ENCODE data around the gene CLPTM1.
A peak's percentile ranks its signal among the peaks of the same experiment; 100 is the strongest.

Gene CLPTM1

GRCh38 chr19:44943801-44944249 is 11.4 kb upstream of the CLPTM1 start:
- H3K79me1 ChIP-seq (replicated peaks; ENCODE audit: low read length, poor library complexity, severe bottlenecking), result no peaks in the 10 kb centered on the region
- H3K36me3 ChIP-seq (ENCODE audit: control insufficient read depth in 1 of 2, insufficient read depth in 2 of 2, low read depth in 1 of 2, low read length in 2 of 2), result no peaks in the 10 kb centered on the region
- no peak overlapping the region for H2BK5ac ChIP-seq (ENCODE audit: low read depth, low read length, poor library complexity, severe bottlenecking)
- no peak overlapping the region for H3K4me3 ChIP-seq (ENCODE audit: insufficient read depth in 1 of 2, low read depth in 1 of 2, low read length in 2 of 2)
- no peak overlapping the region for H3K4me2 ChIP-seq (ENCODE audit: low read length, poor library complexity, severe bottlenecking)
- no peak overlapping the region for H2BK12ac ChIP-seq (ENCODE audit: low read length in 2 of 2)
- 92% methylated on average over 10 of the region's 10 CpGs for WGBS
- H3K9ac ChIP-seq (ENCODE audit: low read length), result no peak overlapping the region
- H3K4me1 ChIP-seq (ENCODE audit: control insufficient read depth, insufficient read depth, low read depth, low read length), result peaks cover 3% of the 10 kb centered on the region
- H3K23ac ChIP-seq (ENCODE audit: low read length in 2 of 2), result no peak overlapping the region
- H3K18ac ChIP-seq (ENCODE audit: low read depth in 1 of 2, low read length in 2 of 2), result peak overlapping the region in 1 of 2 experiments; percentile 21
- H2BK15ac ChIP-seq (ENCODE audit: low read depth, poor library complexity, severe bottlenecking), result no peak overlapping the region
- H3K4ac ChIP-seq (ENCODE audit: low read depth in 1 of 2, low read length in 2 of 2), result no peak overlapping the region
- no peak overlapping the region for H3K27ac ChIP-seq (ENCODE audit: low read length, poor library complexity, severe bottlenecking)
- no peak overlapping the region for H4K91ac ChIP-seq (ENCODE audit: low read length)
- no peak overlapping the region for H2AFZ ChIP-seq (ENCODE audit: low read depth, low read length)
- H3K27me3 ChIP-seq (ENCODE audit: control insufficient read depth in 1 of 2, insufficient read depth in 1 of 2, low read length in 2 of 2), result no peaks in the 10 kb centered on the region
- no peaks in the 10 kb centered on the region for H3K9me3 ChIP-seq (ENCODE audit: control insufficient read depth, low read length)
- no peak overlapping the region for H4K8ac ChIP-seq (ENCODE audit: low read length)
- DNase-seq, result no peak
- H3K14ac ChIP-seq (ENCODE audit: low read length in 2 of 2), result no peak overlapping the region
- no peak overlapping the region for H2AK5ac ChIP-seq (ENCODE audit: low read length, severe bottlenecking)
- no peak overlapping the region for H2BK120ac ChIP-seq (ENCODE audit: low read depth, low read length)

DNA sequence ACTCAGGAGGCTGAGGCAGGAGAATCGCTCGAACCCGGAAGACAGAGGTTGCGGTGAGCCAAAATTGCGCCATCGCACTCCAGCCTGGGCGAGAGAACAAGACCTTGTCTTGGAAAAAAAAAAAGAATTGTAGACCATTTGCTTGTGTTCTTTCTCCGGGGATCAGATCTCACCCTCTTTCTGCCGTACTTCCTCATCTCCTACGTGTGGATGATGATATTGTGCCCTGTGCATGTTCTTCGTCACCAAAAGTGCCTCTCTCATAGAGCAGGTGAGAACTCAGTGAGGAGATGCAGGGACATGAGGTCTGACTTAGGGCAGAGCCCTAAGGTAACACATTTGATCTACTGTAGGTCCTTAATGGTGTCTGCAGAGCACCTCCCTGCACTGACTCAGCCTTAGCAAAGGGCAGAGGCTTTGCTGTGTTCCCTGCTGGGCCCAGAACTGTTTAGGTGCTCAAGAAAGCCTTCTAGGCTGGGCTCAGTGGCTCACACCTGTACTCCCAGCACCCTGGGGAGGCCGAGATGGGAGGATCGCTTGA is 8.1 kb upstream of the CLPTM1 start:
- 94% methylated on average over 13 of the region's 13 CpGs for WGBS
- H2BK5ac ChIP-seq (ENCODE audit: low read depth, low read length, poor library complexity, severe bottlenecking), result no peak overlapping the region
- no peaks in the 10 kb centered on the region for H3K9me3 ChIP-seq (ENCODE audit: control insufficient read depth, low read length)
- no peak overlapping the region for H3K4ac ChIP-seq (ENCODE audit: low read depth in 1 of 2, low read length in 2 of 2)
- H3K27ac ChIP-seq (ENCODE audit: low read length, poor library complexity, severe bottlenecking), result no peak overlapping the region
- H3K9ac ChIP-seq (ENCODE audit: low read length), result no peak overlapping the region
- H3K18ac ChIP-seq (ENCODE audit: low read depth in 1 of 2, low read length in 2 of 2), result no peak overlapping the region
- DNase-seq, result no peak
- peak overlapping the region in 1 of 2 experiments; percentile 15 for H2BK12ac ChIP-seq (ENCODE audit: low read length in 2 of 2)
- peaks cover 4% of the 10 kb centered on the region for H3K4me1 ChIP-seq (ENCODE audit: control insufficient read depth, insufficient read depth, low read depth, low read length)
- no peak overlapping the region for H3K4me3 ChIP-seq (ENCODE audit: insufficient read depth in 1 of 2, low read depth in 1 of 2, low read length in 2 of 2)
- no peak overlapping the region for H4K8ac ChIP-seq (ENCODE audit: low read length)
- no peak overlapping the region for H3K23ac ChIP-seq (ENCODE audit: low read length in 2 of 2)
- no peak overlapping the region for H2BK120ac ChIP-seq (ENCODE audit: low read depth, low read length)
- H3K4me2 ChIP-seq (ENCODE audit: low read length, poor library complexity, severe bottlenecking), result no peak overlapping the region
- H3K14ac ChIP-seq (ENCODE audit: low read length in 2 of 2), result no peak overlapping the region
- H2BK15ac ChIP-seq (ENCODE audit: low read depth, poor library complexity, severe bottlenecking), result no peak overlapping the region
- no peak overlapping the region for H4K91ac ChIP-seq (ENCODE audit: low read length)
- peaks cover 5% of the 10 kb centered on the region for H3K79me1 ChIP-seq (replicated peaks; ENCODE audit: low read length, poor library complexity, severe bottlenecking)
- H2AK5ac ChIP-seq (ENCODE audit: low read length, severe bottlenecking), result no peak overlapping the region
- H2AFZ ChIP-seq (ENCODE audit: low read depth, low read length), result no peak overlapping the region
- peaks cover 4 to 14% of the 10 kb centered on the region in 2 experiments for H3K36me3 ChIP-seq (ENCODE audit: control insufficient read depth in 1 of 2, insufficient read depth in 2 of 2, low read depth in 1 of 2, low read length in 2 of 2)
- no peaks in the 10 kb centered on the region for H3K27me3 ChIP-seq (ENCODE audit: control insufficient read depth in 1 of 2, insufficient read depth in 1 of 2, low read length in 2 of 2)

- no peak overlapping the region for H3K14ac ChIP-seq (ENCODE audit: low read length in 2 of 2)
- H4K91ac ChIP-seq (ENCODE audit: low read length), result peak overlapping the region; percentile 11
- peaks cover 4 to 15% of the 10 kb centered on the region in 2 experiments for H3K36me3 ChIP-seq (ENCODE audit: control insufficient read depth in 1 of 2, insufficient read depth in 2 of 2, low read depth in 1 of 2, low read length in 2 of 2)
- H3K27ac ChIP-seq (ENCODE audit: low read length, poor library complexity, severe bottlenecking), result no peak overlapping the region
- H2BK12ac ChIP-seq (ENCODE audit: low read length in 2 of 2), result no peak overlapping the region
- no peak overlapping the region for H2AFZ ChIP-seq (ENCODE audit: low read depth, low read length)
- H3K4me2 ChIP-seq (ENCODE audit: low read length, poor library complexity, severe bottlenecking), result no peak overlapping the region
- no peak overlapping the region for H3K9ac ChIP-seq (ENCODE audit: low read length)
- H3K18ac ChIP-seq (ENCODE audit: low read depth in 1 of 2, low read length in 2 of 2), result no peak overlapping the region
- no peak overlapping the region for H3K23ac ChIP-seq (ENCODE audit: low read length in 2 of 2)
- H4K8ac ChIP-seq (ENCODE audit: low read length), result no peak overlapping the region
- DNase-seq, result no peak
- H3K4ac ChIP-seq (ENCODE audit: low read depth in 1 of 2, low read length in 2 of 2), result no peak overlapping the region
- peaks cover 5% of the 10 kb centered on the region for H3K79me1 ChIP-seq (replicated peaks; ENCODE audit: low read length, poor library complexity, severe bottlenecking)
- H2BK5ac ChIP-seq (ENCODE audit: low read depth, low read length, poor library complexity, severe bottlenecking), result no peak overlapping the region
- H3K27me3 ChIP-seq (ENCODE audit: control insufficient read depth in 1 of 2, insufficient read depth in 1 of 2, low read length in 2 of 2), result no peaks in the 10 kb centered on the region
- H2BK15ac ChIP-seq (ENCODE audit: low read depth, poor library complexity, severe bottlenecking), result no peak overlapping the region
- H2BK120ac ChIP-seq (ENCODE audit: low read depth, low read length), result no peak overlapping the region
- H2AK5ac ChIP-seq (ENCODE audit: low read length, severe bottlenecking), result no peak overlapping the region
- H3K4me3 ChIP-seq (ENCODE audit: insufficient read depth in 1 of 2, low read depth in 1 of 2, low read length in 2 of 2), result no peak overlapping the region
- H3K4me1 ChIP-seq (ENCODE audit: control insufficient read depth, insufficient read depth, low read depth, low read length), result peaks cover 1% of the 10 kb centered on the region
- WGBS, result 78% methylated on average over 2 of the region's 5 CpGs
- H3K9me3 ChIP-seq (ENCODE audit: control insufficient read depth, low read length), result no peaks in the 10 kb centered on the region
These were observed 6.9 kb upstream of the CLPTM1 start for GRCh38 chr19:44948237-44948636.

DNA sequence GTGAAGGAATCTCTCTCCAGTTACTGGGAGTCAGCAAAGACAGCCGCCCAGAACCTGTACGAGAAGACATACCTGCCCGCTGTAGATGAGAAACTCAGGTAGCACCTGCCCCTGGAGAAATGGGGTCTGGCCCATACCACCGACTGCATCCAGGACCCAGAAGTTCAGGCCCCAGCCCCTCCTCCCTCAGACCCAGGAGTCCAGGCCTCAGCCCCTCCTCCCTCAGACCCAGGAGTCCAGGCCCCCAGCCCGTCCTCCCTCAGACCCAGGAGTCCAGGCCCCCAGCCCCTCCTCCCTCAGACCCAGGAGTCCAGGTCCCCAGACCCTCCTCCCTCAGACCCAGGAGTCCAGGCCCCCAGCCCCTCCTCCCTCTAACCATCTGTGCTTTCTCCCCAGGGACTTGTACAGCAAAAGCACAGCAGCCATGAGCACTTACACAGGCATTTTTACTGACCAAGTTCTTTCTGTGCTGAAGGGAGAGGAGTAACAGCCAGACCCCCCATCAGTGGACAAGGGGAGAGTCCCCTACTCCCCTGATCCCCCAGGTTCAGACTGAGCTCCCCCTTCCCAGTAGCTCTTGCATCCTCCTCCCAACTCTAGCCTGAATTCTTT is 6.3 kb upstream of the CLPTM1 start:
- Histone ChIP-seq H3K18ac (ENCODE audit: low read depth in 1 of 2, low read length in 2 of 2) (no peak overlapping the region), H3K23ac (ENCODE audit: low read length in 2 of 2) (no peak overlapping the region), H4K91ac (ENCODE audit: low read length) (no peak overlapping the region), H2AK5ac (ENCODE audit: low read length, severe bottlenecking) (no peak overlapping the region), H3K4me2 (ENCODE audit: low read length, poor library complexity, severe bottlenecking) (no peak overlapping the region), H2BK12ac (ENCODE audit: low read length in 2 of 2) (no peak overlapping the region), H2BK120ac (ENCODE audit: low read depth, low read length) (no peak overlapping the region), H3K4me3 (ENCODE audit: insufficient read depth in 1 of 2, low read depth in 1 of 2, low read length in 2 of 2) (no peak overlapping the region), H3K27ac (ENCODE audit: low read length, poor library complexity, severe bottlenecking) (no peak overlapping the region), H3K27me3 (ENCODE audit: control insufficient read depth in 1 of 2, insufficient read depth in 1 of 2, low read length in 2 of 2) (no peaks in the 10 kb centered on the region), H2BK5ac (ENCODE audit: low read depth, low read length, poor library complexity, severe bottlenecking) (no peak overlapping the region), H3K79me1 (replicated peaks; ENCODE audit: low read length, poor library complexity, severe bottlenecking) (peaks cover 9% of the 10 kb centered on the region), H3K9me3 (ENCODE audit: control insufficient read depth, low read length) (no peaks in the 10 kb centered on the region), H2BK15ac (ENCODE audit: low read depth, poor library complexity, severe bottlenecking) (no peak overlapping the region), H3K4ac (ENCODE audit: low read depth in 1 of 2, low read length in 2 of 2) (no peak overlapping the region), H3K14ac (ENCODE audit: low read length in 2 of 2) (no peak overlapping the region), H3K4me1 (ENCODE audit: control insufficient read depth, insufficient read depth, low read depth, low read length) (peaks cover 4% of the 10 kb centered on the region), H3K9ac (ENCODE audit: low read length) (peak overlapping the region; percentile 21), H3K36me3 (ENCODE audit: control insufficient read depth in 1 of 2, insufficient read depth in 2 of 2, low read depth in 1 of 2, low read length in 2 of 2) (peaks cover 4 to 15% of the 10 kb centered on the region in 2 experiments), H4K8ac (ENCODE audit: low read length) (no peak overlapping the region), H2AFZ (ENCODE audit: low read depth, low read length) (no peak overlapping the region)
- DNase-seq, result no peak
- WGBS, result 94% methylated on average over 5 of the region's 5 CpGs

Measured in mesenchymal stem cell (in vitro differentiated cells and primary cell).